Gastroesophageal sphincter (tissue), 4 donors: Measurements from ENCODE around the gene TBKBP1. TPM values are rescaled to one million over a fixed set of nuclear protein-coding genes. Genes with fewer than 3 reads are reported as not detected.
"Not testable (repeated sequence)": the region's sequence is repeated elsewhere in the genome, so short reads cannot be mapped to it uniquely, and the experiment has no call there.

Experiments
- ATAC-seq: fragments of 150-250 bp; one replicate; pipeline ENCODE4 v1.9.1; 2016; ENCODE audit warnings: mild to moderate bottlenecking, moderate library complexity
- H3K27ac ChIP-seq, 4 donors: fragments of 200-600 bp; sonication (generic) in 3 of 4; 1 replicate in 3 of 4; 2 replicates in 1 of 4; pipeline ENCODE4 v1.5.1; 2016 to 2019
- H3K27me3 ChIP-seq: fragments of 200-600 bp; sonication (generic); one replicate; pipeline ENCODE4 v1.5.1; 2019
- H3K36me3 ChIP-seq, 2 donors: fragments of 200-600 bp; sonication (generic); one replicate each; pipeline ENCODE4 v1.5.1; 2019; ENCODE audit warnings: control low read depth in 1 of 2
- H3K4me1 ChIP-seq, 3 donors: fragments of 200-600 bp; sonication (generic); 1 replicate in 2 of 3; 2 replicates in 1 of 3; pipeline ENCODE4 v1.5.1; 2016 to 2019; ENCODE audit warnings: control low read depth in 2 of 3
- H3K4me3 ChIP-seq, 2 donors: fragments of 200-600 bp; sonication (generic); one replicate each; pipeline ENCODE4 v1.5.1; 2019; ENCODE audit warnings: mild to moderate bottlenecking in 1 of 2, moderate library complexity in 1 of 2
- H3K9me3 ChIP-seq, 3 donors: fragments of 200-600 bp; sonication (generic); one replicate each; pipeline ENCODE4 v1.5.1; 2017 to 2019; ENCODE audit warnings: control low read depth in 2 of 3
- EP300 ChIP-seq: sonication (generic); formaldehyde crosslinking; IDR thresholded peaks from one replicate; pipeline ENCODE4 v1.6.1; 2017; ENCODE audit warnings: antibody characterized with exemption, mild to moderate bottlenecking
- POLR2A ChIP-seq, 2 donors: fragments of 450-650 bp; IDR thresholded peaks; one replicate each; pipeline ENCODE4 v1.6.1; 2017; ENCODE audit warnings: antibody characterized with exemption in 2 of 2, mild to moderate bottlenecking in 2 of 2, moderate library complexity in 1 of 2
- POLR2AphosphoS5 ChIP-seq: sonication (generic); formaldehyde crosslinking; IDR thresholded peaks from one replicate; pipeline ENCODE4 v1.6.1; 2017; ENCODE audit warnings: antibody characterized with exemption
- WGBS, 2 donors: methylation state at CpG; one replicate each; pipeline ENCODE4 v1.1.5; 2018; ENCODE audit warnings: low coverage in 1 of 2; 5-methylcytosine and 5-hydroxymethylcytosine counted together
- total RNA-seq, 4 donors: library from RNA; depleted of rRNA; stranded (reverse); fragments of >200 nt; gene quantifications; one replicate each; pipeline ENCODE4 v1.1.0, GENCODE V29; 2016
- TF ChIP-seq, protein P1 (sequence below), 4 experiments: fragments of 200-600 bp in 2 of 4; fragments of 450-650 bp in 2 of 4; sonication (generic) in 1 of 4; IDR thresholded peaks; one replicate each; pipeline ENCODE4 v1.5.1; 2017 to 2019; ENCODE audit warnings: antibody characterized with exemption in 4 of 4, mild to moderate bottlenecking in 2 of 4, moderate library complexity in 2 of 4

TBKBP1 gene
- total RNA-seq, 4 donors from 2014 or later, result 13.9 to 25.1 (median 18.0) TPM

DNA sequence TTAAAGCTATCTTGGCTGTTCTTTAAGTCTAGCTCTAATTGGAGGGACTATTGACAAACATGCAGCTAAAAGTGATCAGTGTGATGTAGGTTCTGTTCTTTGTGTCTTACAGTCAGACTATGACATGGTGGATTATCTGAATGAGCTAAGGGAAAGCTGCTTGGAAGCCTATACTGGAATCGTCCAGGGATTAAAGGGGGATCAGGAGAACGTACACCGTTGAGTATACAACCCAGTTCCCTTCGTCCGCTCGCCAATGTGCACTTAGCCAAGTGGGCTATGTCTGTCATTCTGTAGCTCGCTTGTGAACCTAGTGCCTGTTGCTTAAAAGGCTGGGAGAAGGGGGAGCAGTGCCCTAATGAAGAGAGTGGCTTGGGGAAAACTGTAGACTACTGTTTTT, 15.8 kb upstream of the TBKBP1 start:
- Histone ChIP-seq H3K36me3 (peaks cover 24 to 98% of the 10 kb centered on the region in 2 donors), H3K4me3 (no peak overlapping the region), H3K27me3 (no peaks in the 10 kb centered on the region), H3K27ac (no peak overlapping the region), H3K9me3 (no peaks in the 10 kb centered on the region), H3K4me1 (no peaks in the 10 kb centered on the region)
- TF ChIP-seq POLR2AphosphoS5 (no peak), POLR2A (IDR thresholded peaks at IDR 0.05) (no peak), EP300 (no peak)
- TF ChIP-seq, protein P1, sequence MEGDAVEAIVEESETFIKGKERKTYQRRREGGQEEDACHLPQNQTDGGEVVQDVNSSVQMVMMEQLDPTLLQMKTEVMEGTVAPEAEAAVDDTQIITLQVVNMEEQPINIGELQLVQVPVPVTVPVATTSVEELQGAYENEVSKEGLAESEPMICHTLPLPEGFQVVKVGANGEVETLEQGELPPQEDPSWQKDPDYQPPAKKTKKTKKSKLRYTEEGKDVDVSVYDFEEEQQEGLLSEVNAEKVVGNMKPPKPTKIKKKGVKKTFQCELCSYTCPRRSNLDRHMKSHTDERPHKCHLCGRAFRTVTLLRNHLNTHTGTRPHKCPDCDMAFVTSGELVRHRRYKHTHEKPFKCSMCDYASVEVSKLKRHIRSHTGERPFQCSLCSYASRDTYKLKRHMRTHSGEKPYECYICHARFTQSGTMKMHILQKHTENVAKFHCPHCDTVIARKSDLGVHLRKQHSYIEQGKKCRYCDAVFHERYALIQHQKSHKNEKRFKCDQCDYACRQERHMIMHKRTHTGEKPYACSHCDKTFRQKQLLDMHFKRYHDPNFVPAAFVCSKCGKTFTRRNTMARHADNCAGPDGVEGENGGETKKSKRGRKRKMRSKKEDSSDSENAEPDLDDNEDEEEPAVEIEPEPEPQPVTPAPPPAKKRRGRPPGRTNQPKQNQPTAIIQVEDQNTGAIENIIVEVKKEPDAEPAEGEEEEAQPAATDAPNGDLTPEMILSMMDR (IDR thresholded peaks at IDR 0.05), result no peak
- 62 to 68% methylated on average over 3 to 7 of the region's 7 CpGs for WGBS, 2 donors
- ATAC-seq, result no peak

DNA sequence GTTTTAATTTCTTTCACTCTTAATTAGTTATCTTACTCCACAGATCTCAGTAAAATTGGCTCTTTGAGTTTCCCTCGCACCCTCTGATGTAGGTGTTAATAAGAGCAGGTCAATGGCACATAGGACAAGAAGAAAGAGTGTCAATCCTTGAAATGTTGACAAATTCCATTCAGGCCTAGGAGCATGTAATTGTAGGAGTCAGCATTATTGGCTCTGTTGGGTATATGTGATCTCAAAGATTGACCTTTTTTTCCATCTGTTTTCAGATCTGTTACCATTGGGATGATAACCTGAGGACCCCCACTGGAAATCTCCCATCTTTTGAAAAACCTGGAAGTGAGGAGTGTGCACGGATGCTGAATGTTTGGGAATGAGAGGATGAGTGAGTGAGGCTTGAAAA, 11.8 kb upstream of the TBKBP1 start:
- Histone ChIP-seq H3K4me3 (no peak overlapping the region), H3K27ac (no peak overlapping the region), H3K27me3 (no peaks in the 10 kb centered on the region), H3K4me1 (peaks cover 0 to 14% (median 0%) of the 10 kb centered on the region in 3 donors), H3K36me3 (peaks cover 11 to 86% of the 10 kb centered on the region in 2 donors), H3K9me3 (no peaks in the 10 kb centered on the region)
- WGBS, 2 donors, result 81% methylated on average over 2 of the region's 2 CpGs; no CpG with 5 or more reads in 1 of the 2 donors
- no peak for ATAC-seq
- TF ChIP-seq, protein P1 (IDR thresholded peaks at IDR 0.05), result no peak
- TF ChIP-seq EP300, result no peak
- no peak for TF ChIP-seq POLR2AphosphoS5
- TF ChIP-seq POLR2A (IDR thresholded peaks at IDR 0.05), result no peak

DNA sequence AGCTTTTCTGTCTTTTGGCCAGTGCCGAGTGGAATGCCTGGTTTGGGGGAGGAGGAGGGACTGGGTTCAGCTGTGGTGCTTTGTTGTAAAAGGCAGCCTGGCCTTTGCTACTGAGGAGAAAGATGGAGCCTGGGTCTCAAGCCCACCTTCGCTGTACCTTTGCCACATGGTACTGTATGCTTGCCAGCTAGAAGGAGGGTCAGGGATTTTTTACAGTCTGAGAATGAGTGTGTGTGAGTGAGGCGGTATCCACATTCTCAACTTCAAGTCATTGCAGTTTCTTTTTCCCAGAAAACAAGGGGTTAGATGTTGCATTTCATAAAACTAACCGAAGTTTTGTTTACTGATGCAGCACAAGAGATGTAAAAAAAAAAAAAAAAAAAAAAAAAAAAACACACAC, 11.2 kb upstream of the TBKBP1 start:
- Histone ChIP-seq H3K36me3 (peaks cover 11 to 80% of the 10 kb centered on the region in 2 donors), H3K4me1 (peaks cover 0 to 14% (median 0%) of the 10 kb centered on the region in 3 donors)
- WGBS, 2 donors, result 67 to 80% methylated on average over 1 to 4 of the region's 4 CpGs
- H3K9me3 ChIP-seq, ATAC-seq, H3K27me3 ChIP-seq, H3K27ac ChIP-seq, H3K4me3 ChIP-seq: not testable (repeated sequence)

DNA sequence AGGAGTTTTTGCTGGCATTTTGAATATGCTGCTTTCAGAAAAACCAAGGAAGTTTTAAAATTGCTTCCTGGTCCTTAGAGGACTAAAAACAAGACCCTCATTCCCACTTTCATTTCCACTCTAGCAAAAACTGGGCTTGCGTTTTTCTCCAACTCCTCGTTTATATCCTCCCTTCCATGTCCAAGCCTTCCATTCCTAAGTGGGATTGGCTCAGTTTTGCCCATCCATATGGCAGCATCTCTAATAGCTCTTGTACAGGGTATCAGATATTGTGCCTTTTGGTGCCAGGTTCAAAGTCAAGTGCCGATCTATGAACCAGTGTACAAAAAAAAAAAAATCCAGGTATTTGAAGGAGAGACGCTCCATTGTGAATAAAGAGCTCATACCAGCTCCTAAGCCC, 9.9 kb upstream of the TBKBP1 start:
- ATAC-seq, result no peak
- H3K27me3 ChIP-seq, result no peaks in the 10 kb centered on the region
- H3K4me3 ChIP-seq, result no peak overlapping the region
- H3K9me3 ChIP-seq, result no peaks in the 10 kb centered on the region
- no peak overlapping the region for H3K27ac ChIP-seq
- TF ChIP-seq POLR2A (IDR thresholded peaks at IDR 0.05) (no peak), POLR2AphosphoS5 (no peak), EP300 (no peak)
- TF ChIP-seq, protein P1 (IDR thresholded peaks at IDR 0.05), result no peak
- 63 to 69% methylated on average over 3 of the region's 4 CpGs for WGBS, 2 donors
- H3K4me1 ChIP-seq, result peaks cover 0 to 14% (median 0%) of the 10 kb centered on the region in 3 donors
- peaks cover 6 to 67% of the 10 kb centered on the region in 2 donors for H3K36me3 ChIP-seq

DNA sequence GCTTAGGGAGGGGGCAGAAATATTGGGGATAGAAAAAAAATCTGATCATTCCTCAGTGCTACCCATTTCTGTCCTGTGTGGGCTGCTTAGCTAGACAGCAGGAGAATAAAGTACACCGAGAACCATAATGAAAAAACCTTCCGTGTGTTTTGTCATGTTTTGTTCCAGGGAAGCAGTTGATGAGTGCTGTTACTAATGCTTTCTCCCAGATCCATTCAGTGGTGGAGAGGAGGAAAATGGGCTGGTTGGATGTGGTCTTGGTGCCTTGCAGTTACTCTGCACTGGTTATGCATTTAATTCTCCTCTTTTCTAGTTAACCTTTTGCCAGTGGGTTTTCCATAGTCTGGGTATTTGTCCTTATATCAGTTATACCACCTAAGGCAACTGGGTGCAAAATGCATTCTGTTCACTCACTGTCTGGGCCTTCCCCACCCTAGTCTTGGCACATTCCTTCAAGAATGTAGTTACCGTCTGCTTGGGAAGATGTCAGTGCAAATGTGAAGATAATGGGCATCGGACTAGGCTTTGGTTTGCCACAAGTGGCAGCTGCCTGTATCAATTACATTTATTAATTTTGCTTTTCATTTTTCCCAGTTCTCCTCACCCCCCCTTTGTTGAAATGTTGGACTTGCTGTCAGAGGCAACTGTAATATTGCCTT, 9.3 kb upstream of the TBKBP1 start:
- Histone ChIP-seq H3K9me3 (no peaks in the 10 kb centered on the region), H3K36me3 (peaks cover 4 to 60% of the 10 kb centered on the region in 2 donors), H3K27me3 (no peaks in the 10 kb centered on the region), H3K27ac (no peak overlapping the region), H3K4me1 (peaks cover 0 to 14% (median 0%) of the 10 kb centered on the region in 3 donors), H3K4me3 (no peak overlapping the region)
- no peak for ATAC-seq
- TF ChIP-seq POLR2A (IDR thresholded peaks at IDR 0.05), result no peak
- TF ChIP-seq, protein P1 (IDR thresholded peaks at IDR 0.05), result no peak
- no peak for TF ChIP-seq EP300
- no peak for TF ChIP-seq POLR2AphosphoS5
- WGBS, 2 donors, result 56 to 73% methylated on average over 3 to 4 of the region's 4 CpGs
